Activated CD4-positive, alpha-beta T cell treated with anti-CD3 and anti-CD28 coated beads for 48 hours (primary cell): Measurements from ENCODE around the gene IFITM2.
"Not testable (repeated sequence)": the region's sequence is repeated elsewhere in the genome, so short reads cannot be mapped to it uniquely, and the experiment has no call there.

Source experiments
- DNase-seq: peaks from one replicate; pipeline ENCODE4 v3.0.0-alpha.2; 2020

The IFITM2 gene

GRCh38 chr11:311013-311748 is 3.6 kb downstream of the IFITM2 start:
- DNase-seq = peak; percentile 60

GRCh38 chr11:312092-312816 is 4.6 kb downstream of the IFITM2 start:
- peak; percentile 57 for DNase-seq

GRCh38 chr11:313304-313786 is 5.7 kb downstream of the IFITM2 start:
- DNase-seq = no peak

- peak; percentile 66 for DNase-seq
Observed at GRCh38 chr11:313787-314553, 6.4 kb downstream of the IFITM2 start, which contains the start of gene IFITM1. IFITM1 (plus strand) TSS chr11:314040; CDS start chr11:314171, 131 bp downstream.

GRCh38 chr11:314554-314875 is 6.9 kb downstream of the IFITM2 start:
- not testable (repeated sequence) for DNase-seq

GRCh38 chr11:315051-315481 is 7.5 kb downstream of the IFITM2 start:
- peak; percentile 41 for DNase-seq

GRCh38 chr11:315516-315994 is 7.9 kb downstream of the IFITM2 start:
- no peak for DNase-seq

- DNase-seq = peak; percentile 40
Observed at GRCh38 chr11:316031-316701, 8.6 kb downstream of the IFITM2 start.

GRCh38 chr11:316891-317301 is 9.3 kb downstream of the IFITM2 start:
- no peak for DNase-seq

GRCh38 chr11:317668-318404 is 10.2 kb downstream of the IFITM2 start:
- not testable (repeated sequence) for DNase-seq

- DNase-seq = not testable (repeated sequence)
Observed at GRCh38 chr11:318405-319120, 10.9 kb downstream of the IFITM2 start.

- peak; percentile 45 for DNase-seq
Observed at GRCh38 chr11:319121-319887, 11.7 kb downstream of the IFITM2 start.

- peak; percentile 49 for DNase-seq
Observed at GRCh38 chr11:319888-320273, 12.3 kb downstream of the IFITM2 start.

GRCh38 chr11:324156-324555 is 16.5 kb downstream of the IFITM2 start:
- DNase-seq = no peak

- DNase-seq = not testable (repeated sequence)
Observed at GRCh38 chr11:324593-325517, 17.2 kb downstream of the IFITM2 start.

- no peak for DNase-seq
Observed at GRCh38 chr11:325796-326591, 18.4 kb downstream of the IFITM2 start.

- DNase-seq = no peak
Observed at GRCh38 chr11:326592-326841, 18.9 kb downstream of the IFITM2 start.

GRCh38 chr11:326842-327580 is 19.4 kb downstream of the IFITM2 start:
- DNase-seq = peak; percentile 79
